PC-3 (cell line): ENCODE measurements around the gene KRTAP2-3. TPM values are rescaled to one million over a fixed set of nuclear protein-coding genes. Genes with fewer than 3 reads are reported as not detected.
"Not testable (repeated sequence)": the region's sequence is repeated elsewhere in the genome, so short reads cannot be mapped to it uniquely, and the experiment has no call there.

Source experiments
- ATAC-seq: fragments of 200-7000 bp; cut with Tn5 transposase; 2 replicates; pipeline ENCODE4 v1.9.1; 2020; ENCODE audit warnings: mild to moderate bottlenecking, moderate library complexity
- BruUV-seq: library from RNA; stranded (reverse); fragments of 400-500 nt; replicated peaks from 2 replicates; lab custom pipeline; 2021; lab: Mats Ljungman, UMichigan
- CTCF ChIA-PET: fragments of 300-600 bp; sonication (Branson Sonifier 250); formaldehyde crosslinking; loops from one replicate; lab custom pipeline; 2022; ENCODE audit warnings: antibody characterized with exemption; lab: Charles Lee
- POLR2A ChIA-PET: fragments of 300-600 bp; sonication (Branson Sonifier 250); formaldehyde crosslinking; loops from one replicate; lab custom pipeline; 2022; ENCODE audit warnings: antibody characterized with exemption; ENCODE audit not compliant: unreplicated experiment; lab: Charles Lee
- DNase-seq: peaks from one replicate; pipeline ENCODE4 v3.0.0-alpha.2; 2015
- H2AFZ ChIP-seq: fragments of 300-600 bp; sonication (generic); 2 replicates; pipeline ENCODE4 v1.6.0; 2016; ENCODE audit warnings: antibody characterized with exemption, low read length
- H3F3A ChIP-seq: fragments of 300-600 bp; sonication (generic); one replicate; pipeline ENCODE4 v1.6.0; 2017; ENCODE audit warnings: antibody characterized with exemption, low read length, control low read depth, mild to moderate bottlenecking; ENCODE audit not compliant: unreplicated experiment
- H3K27ac ChIP-seq: fragments of 300-600 bp; sonication (generic); 2 replicates; pipeline ENCODE4 v1.5.1; 2016; ENCODE audit warnings: mild to moderate bottlenecking, low read length
- H3K27me3 ChIP-seq: fragments of 300-600 bp; sonication (generic); 2 replicates; pipeline ENCODE4 v1.6.1; 2016; ENCODE audit warnings: low read length, mixed read lengths
- H3K36me3 ChIP-seq: fragments of 300-600 bp; sonication (generic); 2 replicates; pipeline ENCODE4 v1.6.1; 2016; ENCODE audit warnings: low read depth, mixed run types, low read length, mixed read lengths
- H3K4me1 ChIP-seq: fragments of 300-600 bp; sonication (generic); 2 replicates; pipeline ENCODE4 v1.5.1; 2016; ENCODE audit warnings: low read length; ENCODE audit not compliant: insufficient read depth
- H3K4me2 ChIP-seq: fragments of 300-600 bp; sonication (generic); 2 replicates; pipeline ENCODE4 v1.6.0; 2016; ENCODE audit warnings: low read length
- H3K4me3 ChIP-seq: fragments of 300-600 bp; sonication (generic); 2 replicates; pipeline ENCODE4 v1.5.1; 2016; ENCODE audit warnings: mild to moderate bottlenecking, low read length, mixed read lengths
- H3K79me2 ChIP-seq: fragments of 300-600 bp; sonication (generic); 2 replicates; pipeline ENCODE4 v1.6.1; 2017; ENCODE audit warnings: low read length, mixed read lengths
- H3K9ac ChIP-seq: fragments of 300-600 bp; sonication (generic); 2 replicates; pipeline ENCODE4 v1.6.0; 2016; ENCODE audit warnings: mild to moderate bottlenecking, low read length
- H3K9me2 ChIP-seq: fragments of 300-600 bp; sonication (generic); replicated peaks from 2 replicates; pipeline ENCODE4 v1.6.1; 2016; ENCODE audit warnings: mixed run types, low read length, mixed read lengths
- H3K9me3 ChIP-seq: fragments of 300-600 bp; sonication (generic); 2 replicates; pipeline ENCODE4 v1.6.1; 2016; ENCODE audit warnings: low read length, mixed read lengths
- H4K20me1 ChIP-seq: fragments of 300-600 bp; sonication (generic); 2 replicates; pipeline ENCODE4 v1.6.1; 2016; ENCODE audit warnings: low read length, mixed read lengths
- EZH2 ChIP-seq: fragments of 300-600 bp; sonication (generic); IDR thresholded peaks from one replicate; pipeline ENCODE4 v1.6.1; 2017; ENCODE audit warnings: antibody characterized with exemption, mild to moderate bottlenecking, low read length; ENCODE audit not compliant: unreplicated experiment
- EZH2phosphoT487 ChIP-seq: fragments of 300-600 bp; sonication (generic); IDR thresholded peaks from 2 replicates; pipeline ENCODE4 v1.6.1; 2018; ENCODE audit warnings: mild to moderate bottlenecking, antibody characterized with exemption, low read length, borderline replicate concordance
- intact Hi-C: fragments of 100-400 bp; cut with micrococcal nuclease; formaldehyde crosslinking; loops from 2 replicates; pipeline ENCODE4 v1.9.0; 2023
- total RNA-seq: library from RNA; depleted of rRNA; stranded (reverse); fragments of >200 nt; gene quantifications from 2 replicates; pipeline ENCODE4 v1.2.3, GENCODE V29; 2014
- TF ChIP-seq, protein P1 (sequence below): fragments of 300-600 bp; sonication (generic); conservative IDR thresholded peaks from 2 replicates; pipeline ENCODE4 v1.5.1; 2017; ENCODE audit warnings: antibody characterized with exemption, low read depth, mild to moderate bottlenecking, low read length

Gene KRTAP2-3
- total RNA-seq, 1 experiment from 2014 or later: 10.8 TPM

DNA sequence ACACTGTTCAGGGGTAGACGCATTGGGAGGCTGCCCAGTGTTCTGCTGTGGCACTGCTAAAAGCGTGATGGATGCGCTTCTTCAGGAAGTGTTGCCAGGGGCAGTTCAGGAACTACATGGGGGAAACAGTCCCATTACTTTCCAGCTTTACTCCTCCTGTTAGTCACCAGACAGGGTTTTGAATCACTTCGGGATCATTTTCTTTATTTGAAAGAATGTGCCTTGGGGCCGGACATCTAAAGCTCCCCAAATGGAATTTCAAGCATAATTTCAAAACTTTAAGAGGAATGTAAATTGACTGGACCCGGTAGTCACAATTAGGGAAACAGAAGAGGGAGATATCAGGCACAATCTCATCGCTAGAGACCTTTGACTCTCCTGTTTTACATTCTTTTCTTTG is 11.5 kb downstream of the KRTAP2-3 start:
- ChIA-PET CTCF (no interaction called here), POLR2A (no interaction called here)
- DNase-seq (peak; percentile 78), ATAC-seq (peak; percentile 72)
- Histone ChIP-seq H3K9ac (peak overlapping the region; percentile 10; the same call in 1 of the 2 replicates), H3K4me3 (peak overlapping the region; percentile 47), H3K27me3 (no peaks in the 10 kb centered on the region), H3K27ac (peak overlapping the region; percentile 80), H3K4me1 (peaks cover 15% of the 10 kb centered on the region), H2AFZ (peak overlapping the region; percentile 53; the same call in 1 of the 2 replicates), H3K4me2 (peak overlapping the region; percentile 76), H3F3A (peaks cover 5% of the 10 kb centered on the region), H3K79me2 (no peaks in the 10 kb centered on the region), H3K36me3 (no peaks in the 10 kb centered on the region), H3K9me3 (no peaks in the 10 kb centered on the region), H4K20me1 (no peaks in the 10 kb centered on the region), H3K9me2 (no peaks in the 10 kb centered on the region)
- BruUV-seq: no TSS peak
- intact Hi-C loops: no loop called here
- no peak for TF ChIP-seq EZH2phosphoT487
- TF ChIP-seq EZH2: no peak
- TF ChIP-seq, protein P1, sequence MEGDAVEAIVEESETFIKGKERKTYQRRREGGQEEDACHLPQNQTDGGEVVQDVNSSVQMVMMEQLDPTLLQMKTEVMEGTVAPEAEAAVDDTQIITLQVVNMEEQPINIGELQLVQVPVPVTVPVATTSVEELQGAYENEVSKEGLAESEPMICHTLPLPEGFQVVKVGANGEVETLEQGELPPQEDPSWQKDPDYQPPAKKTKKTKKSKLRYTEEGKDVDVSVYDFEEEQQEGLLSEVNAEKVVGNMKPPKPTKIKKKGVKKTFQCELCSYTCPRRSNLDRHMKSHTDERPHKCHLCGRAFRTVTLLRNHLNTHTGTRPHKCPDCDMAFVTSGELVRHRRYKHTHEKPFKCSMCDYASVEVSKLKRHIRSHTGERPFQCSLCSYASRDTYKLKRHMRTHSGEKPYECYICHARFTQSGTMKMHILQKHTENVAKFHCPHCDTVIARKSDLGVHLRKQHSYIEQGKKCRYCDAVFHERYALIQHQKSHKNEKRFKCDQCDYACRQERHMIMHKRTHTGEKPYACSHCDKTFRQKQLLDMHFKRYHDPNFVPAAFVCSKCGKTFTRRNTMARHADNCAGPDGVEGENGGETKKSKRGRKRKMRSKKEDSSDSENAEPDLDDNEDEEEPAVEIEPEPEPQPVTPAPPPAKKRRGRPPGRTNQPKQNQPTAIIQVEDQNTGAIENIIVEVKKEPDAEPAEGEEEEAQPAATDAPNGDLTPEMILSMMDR: no peak

DNA sequence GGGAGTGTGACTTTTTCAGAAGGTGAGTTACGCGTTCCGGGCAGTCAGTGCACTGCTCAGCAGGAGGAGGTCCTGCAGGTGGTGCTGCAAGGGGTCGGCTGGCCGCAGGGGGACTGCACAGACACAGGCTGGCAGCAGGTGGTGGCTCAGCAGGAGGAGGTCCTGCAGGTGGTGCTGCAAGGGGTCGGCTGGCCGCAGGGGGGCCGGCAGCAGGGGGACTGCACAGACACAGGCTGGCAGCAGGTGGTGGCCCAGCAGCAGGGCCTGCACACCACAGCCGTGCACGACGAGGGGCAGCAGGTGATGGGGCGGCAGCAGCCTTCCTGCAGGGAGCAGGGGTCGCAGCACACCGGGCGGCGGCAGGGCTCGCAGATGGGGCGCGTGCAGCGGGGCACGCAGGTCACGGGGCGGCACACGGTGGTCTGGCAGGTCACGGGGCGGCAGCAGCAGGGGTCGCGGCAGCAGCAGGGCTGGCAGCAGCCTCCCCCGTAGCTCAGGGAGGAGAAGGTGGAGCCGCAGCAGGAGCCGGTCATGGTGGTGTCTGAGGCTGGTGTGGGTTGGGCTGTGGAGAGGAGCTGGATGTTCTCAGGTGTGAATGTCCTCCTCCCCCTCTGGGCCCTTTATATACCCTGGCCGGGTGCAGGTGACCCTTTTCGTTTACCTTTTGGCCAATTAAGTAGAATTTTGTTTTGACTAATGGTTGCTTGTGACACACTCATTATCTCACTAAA is 13.0 kb downstream of the KRTAP2-3 start, which contains the start of gene KRTAP2-1:
TSS of gene KRTAP2-1 (minus strand) at position 582 of the 731 bp plus-strand sequence. CDS start at position 533, 49 bp downstream.
- Histone ChIP-seq H3K4me1 (peaks cover 15% of the 10 kb centered on the region), H3K4me2 (peak within 1 kb of the TSS; percentile 76; the same call in 1 of the 2 replicates), H3K27ac (peak within 1 kb of the TSS; percentile 80)
- H3K9me3 ChIP-seq, CTCF ChIA-PET, H3K79me2 ChIP-seq, POLR2A ChIA-PET, H3K9ac ChIP-seq, BruUV-seq, H3K9me2 ChIP-seq, H2AFZ ChIP-seq, H3K27me3 ChIP-seq, H4K20me1 ChIP-seq, DNase-seq, H3F3A ChIP-seq, intact Hi-C loops, ATAC-seq, H3K36me3 ChIP-seq, H3K4me3 ChIP-seq: not testable (repeated sequence)

DNA sequence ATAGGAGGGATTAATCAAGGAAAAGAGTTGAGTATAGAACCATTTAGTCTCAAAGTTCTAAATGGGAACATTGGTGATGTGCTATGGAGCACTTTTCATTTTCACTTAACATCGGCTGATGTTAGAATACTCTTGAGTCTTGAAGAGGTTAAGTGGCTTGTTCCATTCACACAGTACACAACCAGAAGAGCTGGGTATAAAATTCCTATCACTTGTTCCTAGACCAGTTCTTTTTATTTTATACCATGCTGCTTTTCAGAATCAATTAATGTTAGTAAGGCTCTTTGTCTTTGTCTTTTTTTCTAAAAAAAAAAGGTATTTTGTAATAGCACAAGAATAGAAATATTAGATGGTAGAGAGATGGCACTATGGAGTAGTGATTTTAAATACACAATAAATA is 17.0 kb downstream of the KRTAP2-3 start:
- Histone ChIP-seq H3K9ac (no peak overlapping the region), H3K36me3 (no peaks in the 10 kb centered on the region), H3K9me3 (no peaks in the 10 kb centered on the region), H3K4me2 (no peak overlapping the region), H3K4me1 (peaks cover 1% of the 10 kb centered on the region), H3K9me2 (no peaks in the 10 kb centered on the region), H4K20me1 (no peaks in the 10 kb centered on the region), H3F3A (no peaks in the 10 kb centered on the region), H3K79me2 (no peaks in the 10 kb centered on the region), H2AFZ (no peak overlapping the region), H3K27ac (no peak overlapping the region), H3K27me3 (no peaks in the 10 kb centered on the region), H3K4me3 (no peak overlapping the region)
- no peak for TF ChIP-seq EZH2
- TF ChIP-seq, protein P1: no peak
- TF ChIP-seq EZH2phosphoT487: no peak
- DNase-seq (no peak), ATAC-seq (no peak)
- BruUV-seq: no TSS peak
- CTCF ChIA-PET: no interaction called here
- POLR2A ChIA-PET: no interaction called here
- intact Hi-C loops: no loop called here

DNA sequence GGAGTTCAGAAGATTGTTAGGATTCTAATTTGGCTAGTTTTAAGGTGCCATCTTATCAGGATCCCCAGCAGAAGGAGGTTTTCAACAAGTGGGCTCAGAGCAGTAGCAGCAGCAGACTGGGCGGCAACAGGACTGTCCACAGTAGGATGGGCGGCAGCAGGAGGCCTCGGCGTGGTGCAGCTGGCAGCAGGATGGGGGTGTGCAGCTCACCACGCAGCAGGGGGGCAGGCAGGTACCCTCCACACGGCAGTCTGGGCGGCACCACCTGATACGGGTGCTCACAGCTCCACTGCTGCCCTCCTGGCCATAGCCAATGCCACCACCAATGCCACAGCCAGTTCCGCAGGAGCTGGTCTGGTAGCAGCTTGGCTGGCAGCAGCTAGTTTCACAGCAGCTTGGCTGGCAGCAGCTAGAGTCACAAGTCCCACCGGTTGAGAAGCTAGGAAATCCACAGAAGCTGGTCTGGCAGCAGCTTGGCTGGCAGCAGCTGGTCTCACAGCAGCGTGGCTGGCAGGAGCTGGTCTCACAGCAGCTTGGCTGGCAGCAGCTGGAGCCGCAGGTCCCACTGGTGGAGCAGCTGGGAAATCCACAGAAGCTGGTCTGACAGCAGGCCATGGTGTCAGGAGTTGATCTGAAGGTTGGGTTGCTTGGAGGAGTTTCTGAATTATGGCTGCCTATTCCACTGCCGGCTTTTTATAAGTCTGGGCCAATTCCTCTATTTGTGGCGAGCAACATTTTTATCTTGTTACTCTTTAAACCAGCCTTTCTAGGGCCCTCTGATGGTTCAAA is 18.9 kb downstream of the KRTAP2-3 start, which contains the start of gene KRTAP1-1:
TSS of gene KRTAP1-1 (minus strand) at position 668 of the 789 bp plus-strand sequence. CDS start at position 615, 53 bp downstream.
- CTCF ChIA-PET, POLR2A ChIA-PET, H3K4me1 ChIP-seq, H3K27me3 ChIP-seq, H3K9me3 ChIP-seq, H3K79me2 ChIP-seq, intact Hi-C loops, H3K4me3 ChIP-seq, H3K36me3 ChIP-seq, H3K9me2 ChIP-seq, H4K20me1 ChIP-seq, H3K9ac ChIP-seq, DNase-seq, H2AFZ ChIP-seq, BruUV-seq, H3K27ac ChIP-seq, ATAC-seq, H3F3A ChIP-seq, H3K4me2 ChIP-seq: not testable (repeated sequence)
